H9 (cell line): ENCODE data around the gene TEX51. TPM values are rescaled to one million over a fixed set of nuclear protein-coding genes. Genes with fewer than 3 reads are reported as not detected.

Experiments used
- DNase-seq: peaks from one replicate; pipeline ENCODE4 v3.0.0-alpha.2; 2017
- H2AFZ ChIP-seq: one replicate; pipeline ENCODE4 v1.6.1; 2013; ENCODE audit warnings: mild to moderate bottlenecking, low read length, control low read depth, moderate library complexity
- H2AK5ac ChIP-seq: 2 replicates; pipeline ENCODE4 v1.6.1; 2013; ENCODE audit warnings: low read length, control low read depth, mixed read lengths; ENCODE audit not compliant: insufficient read length
- H2BK120ac ChIP-seq: one replicate; pipeline ENCODE4 v1.6.1; 2013; ENCODE audit warnings: low read depth, mild to moderate bottlenecking, low read length, control low read depth, inconsistent platforms; ENCODE audit not compliant: poor library complexity, severe bottlenecking
- H2BK12ac ChIP-seq: 2 replicates; pipeline ENCODE4 v1.6.1; 2013; ENCODE audit warnings: low read length, control low read depth, mixed read lengths, low read depth; ENCODE audit not compliant: insufficient read length
- H2BK15ac ChIP-seq: 2 replicates; pipeline ENCODE4 v1.6.1; 2013; ENCODE audit warnings: low read depth, low read length, control low read depth
- H2BK20ac ChIP-seq: one replicate; pipeline ENCODE4 v1.6.1; 2013; ENCODE audit warnings: low read depth, mild to moderate bottlenecking, low read length, control low read depth, inconsistent platforms; ENCODE audit not compliant: poor library complexity, severe bottlenecking
- H2BK5ac ChIP-seq: 2 replicates; pipeline ENCODE4 v1.6.1; 2013; ENCODE audit warnings: low read length, control low read depth, mixed read lengths; ENCODE audit not compliant: insufficient read length
- H3K14ac ChIP-seq: 2 replicates; pipeline ENCODE4 v1.6.1; 2013; ENCODE audit warnings: low read length, control low read depth; ENCODE audit not compliant: insufficient read depth
- H3K18ac ChIP-seq: 2 replicates; pipeline ENCODE4 v1.6.1; 2013; ENCODE audit warnings: low read depth, mild to moderate bottlenecking, mixed read lengths, low read length, control low read depth; ENCODE audit not compliant: insufficient read length
- H3K23ac ChIP-seq: 2 replicates; pipeline ENCODE4 v1.6.1; 2013; ENCODE audit warnings: low read length, control low read depth, mixed read lengths, low read depth; ENCODE audit not compliant: insufficient read length
- H3K23me2 ChIP-seq: 2 replicates; pipeline ENCODE4 v1.6.1; 2013; ENCODE audit warnings: low read depth, mild to moderate bottlenecking, mixed read lengths, low read length, control low read depth; ENCODE audit not compliant: insufficient read length, poor library complexity, severe bottlenecking
- H3K27ac ChIP-seq: 2 replicates; pipeline ENCODE4 v1.5.1; 2013; ENCODE audit warnings: low read length, control low read depth, mixed read lengths, low read depth; ENCODE audit not compliant: insufficient read length
- H3K27me3 ChIP-seq: 2 replicates; pipeline ENCODE4 v1.6.1; 2013; ENCODE audit warnings: low read length, control low read depth, inconsistent platforms; ENCODE audit not compliant: insufficient read depth
- H3K4ac ChIP-seq: 2 replicates; pipeline ENCODE4 v1.6.1; 2013; ENCODE audit warnings: low read depth, mild to moderate bottlenecking, control low read depth, inconsistent platforms, low read length, moderate library complexity
- H3K4me1 ChIP-seq: 2 replicates; pipeline ENCODE4 v1.6.1; 2013; ENCODE audit warnings: low read length, control low read depth, inconsistent platforms; ENCODE audit not compliant: insufficient read depth
- H3K4me2 ChIP-seq: 2 replicates; pipeline ENCODE4 v1.6.1; 2013; ENCODE audit warnings: low read length, control low read depth, mixed read lengths; ENCODE audit not compliant: insufficient read length, insufficient read depth
- H3K56ac ChIP-seq: 2 replicates; pipeline ENCODE4 v1.6.1; 2013; ENCODE audit warnings: low read depth, mild to moderate bottlenecking, mixed read lengths, low read length, control low read depth; ENCODE audit not compliant: insufficient read length
- H3K79me1 ChIP-seq: 2 replicates; pipeline ENCODE4 v1.6.1; 2013; ENCODE audit warnings: low read depth, mild to moderate bottlenecking, moderate library complexity, low read length, control low read depth, inconsistent platforms; ENCODE audit not compliant: insufficient read depth, poor library complexity, severe bottlenecking
- H3K79me2 ChIP-seq: 2 replicates; pipeline ENCODE4 v1.6.1; 2013; ENCODE audit warnings: low read length, control low read depth, inconsistent platforms; ENCODE audit not compliant: insufficient read depth
- H3K9ac ChIP-seq: 2 replicates; pipeline ENCODE4 v1.6.1; 2013; ENCODE audit warnings: low read length, control low read depth, mixed read lengths; ENCODE audit not compliant: insufficient read length; ENCODE audit errors: extremely low read depth
- H3K9me3 ChIP-seq: one replicate; pipeline ENCODE4 v1.6.1; 2013; ENCODE audit warnings: low read depth, low read length, inconsistent platforms; ENCODE audit not compliant: control insufficient read depth
- H3T11ph ChIP-seq: one replicate; pipeline ENCODE4 v1.6.1; 2013; ENCODE audit warnings: mild to moderate bottlenecking, low read length, control low read depth, inconsistent platforms
- H4K20me1 ChIP-seq: one replicate; pipeline ENCODE4 v1.6.1; 2013; ENCODE audit not compliant: control insufficient read depth, insufficient read length, insufficient read depth
- H4K5ac ChIP-seq: 2 replicates; pipeline ENCODE4 v1.6.1; 2013; ENCODE audit warnings: low read depth, mild to moderate bottlenecking, mixed read lengths, low read length, control low read depth; ENCODE audit not compliant: insufficient read length
- H4K8ac ChIP-seq: replicated peaks from 2 replicates; pipeline ENCODE4 v1.6.1; 2013; ENCODE audit warnings: low read length, control low read depth, mixed read lengths, low read depth; ENCODE audit not compliant: insufficient read length
- H4K91ac ChIP-seq: 2 replicates; pipeline ENCODE4 v1.6.1; 2013; ENCODE audit warnings: low read depth, mild to moderate bottlenecking, moderate library complexity, mixed read lengths, low read length, control low read depth; ENCODE audit not compliant: insufficient read length
- H3K27ac Mint-ChIP-seq, 3 experiments: 2 replicates in 2 of 3; 3 replicates in 1 of 3; pipeline ENCODE4 v1.8.0; 2020 to 2021; ENCODE audit warnings: mixed read lengths in 3 of 3, mild to moderate bottlenecking in 1 of 3, moderate library complexity in 1 of 3
- H3K27me3 Mint-ChIP-seq: 2 replicates; pipeline ENCODE4 v1.8.0; 2021; ENCODE audit warnings: low read depth, mild to moderate bottlenecking, moderate library complexity, mixed read lengths
- H3K36me3 Mint-ChIP-seq, 3 experiments: 2 replicates in 2 of 3; 3 replicates in 1 of 3; pipeline ENCODE4 v1.8.0; 2020 to 2021; ENCODE audit warnings: low read depth in 3 of 3, mixed read lengths in 3 of 3; ENCODE audit not compliant: insufficient read depth in 1 of 3
- H3K4me1 Mint-ChIP-seq, 2 experiments: 2 replicates each; pipeline ENCODE4 v1.8.0; 2020; ENCODE audit warnings: mixed read lengths in 2 of 2
- H3K4me3 Mint-ChIP-seq, 2 experiments: 2 replicates in 1 of 2; 3 replicates in 1 of 2; pipeline ENCODE4 v1.8.0; 2020 to 2021; ENCODE audit warnings: mild to moderate bottlenecking in 2 of 2, mixed read lengths in 2 of 2, moderate library complexity in 1 of 2
- H3K9me3 Mint-ChIP-seq, 2 experiments: 2 replicates in 1 of 2; 3 replicates in 1 of 2; pipeline ENCODE4 v1.8.0; 2020; ENCODE audit warnings: mild to moderate bottlenecking in 2 of 2, mixed read lengths in 2 of 2, moderate library complexity in 1 of 2
- WGBS: extraction: QIAGEN DNeasy Blood & Tissue Kit; methylation state at CpG from one replicate; pipeline ENCODE4 v1.1.7; 2013; ENCODE audit warnings: missing lambda C conversion rate, low lambda C conversion rate, mixed read lengths; ENCODE audit not compliant: insufficient read length; ENCODE audit errors: extremely low coverage; 5-methylcytosine and 5-hydroxymethylcytosine counted together
- total RNA-seq: library from RNA; stranded (reverse); gene quantifications from 2 replicates; pipeline ENCODE4 v1.2.1, GENCODE V29; 2021
- TF ChIP-seq, protein P1 (sequence below): fragments of 200-600 bp; sonication (generic); conservative IDR thresholded peaks from 3 replicates; pipeline ENCODE4 v1.8.0; 2021; ENCODE audit warnings: antibody characterized with exemption, mild to moderate bottlenecking

Gene TEX51
- total RNA-seq, 1 experiment from 2014 or later: not detected

DNA sequence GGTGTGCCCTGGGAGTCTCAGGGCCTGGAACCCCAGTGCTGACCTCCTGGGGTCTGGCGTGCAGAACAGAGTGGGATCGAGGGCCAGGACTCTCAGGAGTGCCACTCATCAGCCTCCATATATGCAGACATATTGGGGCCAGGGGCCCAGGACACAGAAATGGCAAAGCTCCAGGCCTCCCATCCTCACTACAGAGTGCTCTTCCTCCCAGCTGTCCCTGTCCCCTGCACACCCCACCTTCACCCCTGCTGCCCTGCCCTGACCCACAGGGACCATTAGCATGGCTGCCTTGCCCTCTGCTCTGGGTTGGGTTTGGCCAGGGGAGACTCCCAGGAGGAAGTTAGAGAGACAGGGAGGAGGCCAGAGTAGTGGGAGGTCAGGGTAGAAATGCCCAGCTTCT lies 2.8 kb downstream of the TEX51 start:
- DNase-seq: peak; percentile 6
- Mint-ChIP-seq H3K27me3 (peaks cover 21% of the 10 kb centered on the region), H3K9me3 (peaks cover 21 to 29% of the 10 kb centered on the region in 2 experiments), H3K4me3 (no peak overlapping the region), H3K27ac (no peak overlapping the region), H3K4me1 (peaks cover 0 to under 1% of the 10 kb centered on the region in 2 experiments; a peak in 1 of 4 replicates), H3K36me3 (peaks cover 0 to 13% (median 6%) of the 10 kb centered on the region in 3 experiments; a peak in 2 of 7 replicates)
- Histone ChIP-seq H2BK15ac (no peak overlapping the region), H4K20me1 (no peaks in the 10 kb centered on the region), H2BK120ac (no peak overlapping the region), H2BK20ac (no peak overlapping the region), H2AK5ac (no peak overlapping the region), H3K27ac (no peak overlapping the region), H3K23me2 (no peaks in the 10 kb centered on the region), H3K4me1 (no peaks in the 10 kb centered on the region), H2BK5ac (no peak overlapping the region), H3K79me1 (no peaks in the 10 kb centered on the region), H3K14ac (no peak overlapping the region), H3K18ac (no peak overlapping the region), H3K79me2 (no peaks in the 10 kb centered on the region), H3K23ac (no peak overlapping the region), H3K56ac (no peak overlapping the region), H3K9ac (no peak overlapping the region), H3T11ph (no peak overlapping the region), H2AFZ (no peak overlapping the region), H4K5ac (no peak overlapping the region), H3K9me3 (no peaks in the 10 kb centered on the region), H3K4ac (no peak overlapping the region), H4K8ac (no peak overlapping the region), H4K91ac (no peak overlapping the region), H3K4me2 (no peak overlapping the region), H2BK12ac (no peak overlapping the region), H3K27me3 (no peaks in the 10 kb centered on the region)
- WGBS: no CpG with 5 or more reads among the region's 2 CpGs
- TF ChIP-seq, protein P1, sequence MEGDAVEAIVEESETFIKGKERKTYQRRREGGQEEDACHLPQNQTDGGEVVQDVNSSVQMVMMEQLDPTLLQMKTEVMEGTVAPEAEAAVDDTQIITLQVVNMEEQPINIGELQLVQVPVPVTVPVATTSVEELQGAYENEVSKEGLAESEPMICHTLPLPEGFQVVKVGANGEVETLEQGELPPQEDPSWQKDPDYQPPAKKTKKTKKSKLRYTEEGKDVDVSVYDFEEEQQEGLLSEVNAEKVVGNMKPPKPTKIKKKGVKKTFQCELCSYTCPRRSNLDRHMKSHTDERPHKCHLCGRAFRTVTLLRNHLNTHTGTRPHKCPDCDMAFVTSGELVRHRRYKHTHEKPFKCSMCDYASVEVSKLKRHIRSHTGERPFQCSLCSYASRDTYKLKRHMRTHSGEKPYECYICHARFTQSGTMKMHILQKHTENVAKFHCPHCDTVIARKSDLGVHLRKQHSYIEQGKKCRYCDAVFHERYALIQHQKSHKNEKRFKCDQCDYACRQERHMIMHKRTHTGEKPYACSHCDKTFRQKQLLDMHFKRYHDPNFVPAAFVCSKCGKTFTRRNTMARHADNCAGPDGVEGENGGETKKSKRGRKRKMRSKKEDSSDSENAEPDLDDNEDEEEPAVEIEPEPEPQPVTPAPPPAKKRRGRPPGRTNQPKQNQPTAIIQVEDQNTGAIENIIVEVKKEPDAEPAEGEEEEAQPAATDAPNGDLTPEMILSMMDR: no peak
